ENCODE measurements around the gene ADGRL2. TPM values are rescaled to one million over a fixed set of nuclear protein-coding genes. Genes with fewer than 3 reads are reported as not detected.

ADGRL2 gene
- total and polyA plus RNA-seq, 5 donors from 2014 or later: not detected

DNA sequence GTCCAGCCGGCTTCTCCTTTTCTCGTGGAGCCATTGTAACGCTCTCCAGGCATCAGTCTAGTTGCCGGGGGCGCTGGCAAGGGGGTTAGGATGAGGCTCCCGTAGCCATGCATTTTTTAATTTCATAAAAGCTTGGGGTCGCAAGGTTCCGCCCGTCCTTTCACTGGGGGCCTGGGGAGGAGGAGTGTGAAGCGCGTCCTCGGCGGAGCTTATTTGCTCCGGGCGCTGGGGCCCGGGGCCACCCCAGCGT, 1.6 kb downstream of the ADGRL2 start:
- H3K4me3 Mint-ChIP-seq: no peak overlapping the region
- no peak for DNase-seq
- ATAC-seq (ENCODE audit: low read depth in 2 of 2): no peak
- Histone ChIP-seq H3K36me3 (ENCODE audit: control insufficient read depth, insufficient read depth, low read length) (no peaks in the 10 kb centered on the region), H3K27me3 (ENCODE audit: control insufficient read depth, insufficient read depth, low read length) (peaks cover 5% of the 10 kb centered on the region), H3K4me3 (ENCODE audit: low read depth, low read length) (no peak overlapping the region), H3K27ac (ENCODE audit: insufficient read depth, low read length, poor library complexity, severe bottlenecking) (no peak overlapping the region), H3K9me3 (ENCODE audit: control insufficient read depth in 2 of 2, low read length in 2 of 2) (no peaks in the 10 kb centered on the region), H3K4me1 (ENCODE audit: control insufficient read depth, insufficient read depth, low read length, poor library complexity, severe bottlenecking) (no peaks in the 10 kb centered on the region)
- H3K27me3 Mint-ChIP-seq: peaks cover 27% of the 10 kb centered on the region
- peaks cover 0 to 5% (median 3%) of the 10 kb centered on the region in 4 donors for H3K4me1 Mint-ChIP-seq
- H3K9me3 Mint-ChIP-seq: peaks cover 0 to 12% (median 0%) of the 10 kb centered on the region in 7 donors
- no peak overlapping the region for H3K27ac Mint-ChIP-seq
- H3K36me3 Mint-ChIP-seq: peaks cover 4% of the 10 kb centered on the region

DNA sequence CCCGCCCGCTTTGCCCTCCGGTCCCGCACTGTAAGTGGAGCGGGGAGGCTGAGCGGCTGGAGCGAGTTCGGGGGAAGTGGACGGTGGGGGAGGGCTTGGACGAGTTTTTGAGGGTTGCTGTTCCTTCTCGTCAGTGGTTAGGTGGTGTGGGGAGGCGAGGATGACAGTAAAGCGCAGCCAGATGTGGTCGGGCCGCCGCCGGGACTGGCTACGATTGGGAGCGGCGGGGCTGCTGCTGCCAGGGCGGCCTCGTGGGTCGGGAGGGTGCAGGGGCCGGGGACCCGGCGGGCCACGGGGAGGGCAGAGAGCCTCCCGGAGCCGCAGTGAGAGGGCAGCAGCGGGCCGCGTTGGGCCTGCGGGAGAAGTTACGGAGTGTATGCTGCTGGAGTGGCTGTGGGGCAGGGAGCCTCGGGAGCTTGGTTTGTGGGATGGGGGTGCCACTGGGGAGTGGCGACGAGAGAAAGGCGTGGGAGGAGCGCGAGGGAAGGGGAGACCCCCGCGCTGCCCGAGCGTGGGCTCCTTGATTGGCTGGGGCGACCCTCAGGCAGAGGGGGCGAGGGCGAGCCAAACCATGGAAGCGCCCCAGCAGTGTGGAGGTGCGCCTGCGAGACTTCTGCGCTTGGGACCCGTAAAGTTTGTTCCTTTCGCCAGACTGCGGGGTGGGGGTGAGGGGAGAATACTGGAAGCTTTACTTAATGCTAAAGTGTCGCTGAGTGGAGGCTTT, 2.1 kb downstream of the ADGRL2 start:
- Mint-ChIP-seq H3K9me3 (peaks cover 0 to 12% (median 0%) of the 10 kb centered on the region in 7 donors), H3K27ac (no peak overlapping the region), H3K4me3 (no peak overlapping the region), H3K27me3 (peaks cover 27% of the 10 kb centered on the region), H3K4me1 (peaks cover 0 to 5% (median 3%) of the 10 kb centered on the region in 4 donors), H3K36me3 (peaks cover 4% of the 10 kb centered on the region)
- ATAC-seq (ENCODE audit: low read depth in 2 of 2) (peak in 1 of 2 donors; percentile 16), DNase-seq (no peak)
- no peaks in the 10 kb centered on the region for H3K9me3 ChIP-seq (ENCODE audit: control insufficient read depth in 2 of 2, low read length in 2 of 2)
- H3K27ac ChIP-seq (ENCODE audit: insufficient read depth, low read length, poor library complexity, severe bottlenecking): no peak overlapping the region
- no peak overlapping the region for H3K4me3 ChIP-seq (ENCODE audit: low read depth, low read length)
- no peaks in the 10 kb centered on the region for H3K4me1 ChIP-seq (ENCODE audit: control insufficient read depth, insufficient read depth, low read length, poor library complexity, severe bottlenecking)
- no peaks in the 10 kb centered on the region for H3K36me3 ChIP-seq (ENCODE audit: control insufficient read depth, insufficient read depth, low read length)
- H3K27me3 ChIP-seq (ENCODE audit: control insufficient read depth, insufficient read depth, low read length): peaks cover 5% of the 10 kb centered on the region

DNA sequence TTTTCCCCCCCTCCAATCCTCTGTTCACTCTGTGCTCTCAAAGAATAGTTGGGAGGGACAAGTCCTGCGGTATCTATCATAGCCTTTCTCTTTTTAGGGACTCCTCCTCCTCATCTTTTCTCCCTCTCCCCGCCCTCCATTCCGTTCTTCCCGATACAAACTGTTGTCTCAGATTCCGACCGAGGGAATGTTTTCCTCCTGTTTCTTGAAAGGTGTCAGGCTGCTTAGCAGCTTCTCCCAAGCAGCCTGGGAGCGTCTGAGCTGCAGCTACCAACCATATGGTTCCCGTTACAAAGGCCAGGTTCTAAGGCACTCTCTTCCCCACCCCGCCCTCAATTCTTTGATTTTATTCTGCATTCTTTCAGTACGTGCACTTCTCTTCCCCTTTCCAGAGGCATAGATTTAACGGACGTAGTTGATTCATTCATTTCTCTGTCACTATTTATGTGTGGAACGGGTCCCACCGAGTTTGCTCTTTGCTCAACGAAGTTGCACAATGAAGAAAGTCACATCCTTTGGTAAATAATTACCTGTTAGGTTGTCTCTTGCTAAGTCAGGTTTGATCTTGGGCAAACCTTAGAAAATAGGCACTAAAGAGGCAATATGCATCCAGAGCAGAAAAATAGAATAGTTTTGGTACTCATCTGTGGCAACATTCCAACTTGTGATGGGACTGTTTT, 2.8 kb downstream of the ADGRL2 start:
- Mint-ChIP-seq H3K27ac (no peak overlapping the region), H3K4me3 (no peak overlapping the region), H3K4me1 (peaks cover 0 to 5% (median 3%) of the 10 kb centered on the region in 4 donors), H3K27me3 (peaks cover 27% of the 10 kb centered on the region), H3K9me3 (peaks cover 0 to 10% (median 0%) of the 10 kb centered on the region in 7 donors), H3K36me3 (peaks cover 4% of the 10 kb centered on the region)
- ATAC-seq (ENCODE audit: low read depth in 2 of 2): no peak
- H3K36me3 ChIP-seq (ENCODE audit: control insufficient read depth, insufficient read depth, low read length): no peaks in the 10 kb centered on the region
- peaks cover 5% of the 10 kb centered on the region for H3K27me3 ChIP-seq (ENCODE audit: control insufficient read depth, insufficient read depth, low read length)
- H3K4me1 ChIP-seq (ENCODE audit: control insufficient read depth, insufficient read depth, low read length, poor library complexity, severe bottlenecking): no peaks in the 10 kb centered on the region
- DNase-seq: no peak
- no peaks in the 10 kb centered on the region for H3K9me3 ChIP-seq (ENCODE audit: control insufficient read depth in 2 of 2, low read length in 2 of 2)
- H3K27ac ChIP-seq (ENCODE audit: insufficient read depth, low read length, poor library complexity, severe bottlenecking): no peak overlapping the region
- no peak overlapping the region for H3K4me3 ChIP-seq (ENCODE audit: low read depth, low read length)

DNA sequence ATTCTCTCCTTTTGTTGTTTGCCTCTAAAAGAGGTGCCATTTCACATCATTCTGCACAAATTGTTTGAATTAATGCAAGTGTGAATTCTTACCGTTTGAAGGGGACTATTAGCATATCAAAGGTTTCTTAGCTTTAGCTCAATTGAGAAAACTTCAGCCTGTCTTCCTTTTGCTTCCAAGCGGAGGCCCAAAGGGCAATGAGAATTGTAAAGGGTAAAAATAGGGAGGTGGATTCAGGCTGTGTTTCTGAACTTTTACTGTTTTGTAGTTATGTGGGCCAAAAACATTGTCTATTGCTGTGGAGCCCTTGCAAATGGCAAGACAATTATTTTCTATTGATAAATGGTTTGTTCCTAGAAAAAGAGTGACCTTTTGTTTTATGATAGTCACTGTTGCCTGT, 3.6 kb downstream of the ADGRL2 start:
- Mint-ChIP-seq H3K27me3 (peaks cover 27% of the 10 kb centered on the region), H3K4me1 (peaks cover 0 to 5% (median 3%) of the 10 kb centered on the region in 4 donors), H3K27ac (no peak overlapping the region), H3K9me3 (peaks cover 0 to 10% (median 0%) of the 10 kb centered on the region in 7 donors), H3K4me3 (no peak overlapping the region), H3K36me3 (peaks cover 4% of the 10 kb centered on the region)
- no peaks in the 10 kb centered on the region for H3K4me1 ChIP-seq (ENCODE audit: control insufficient read depth, insufficient read depth, low read length, poor library complexity, severe bottlenecking)
- H3K36me3 ChIP-seq (ENCODE audit: control insufficient read depth, insufficient read depth, low read length): no peaks in the 10 kb centered on the region
- H3K27me3 ChIP-seq (ENCODE audit: control insufficient read depth, insufficient read depth, low read length): peaks cover 5% of the 10 kb centered on the region
- H3K27ac ChIP-seq (ENCODE audit: insufficient read depth, low read length, poor library complexity, severe bottlenecking): no peak overlapping the region
- DNase-seq (no peak), ATAC-seq (ENCODE audit: low read depth in 2 of 2) (no peak)
- no peaks in the 10 kb centered on the region for H3K9me3 ChIP-seq (ENCODE audit: control insufficient read depth in 2 of 2, low read length in 2 of 2)
- H3K4me3 ChIP-seq (ENCODE audit: low read depth, low read length): no peak overlapping the region

DNA sequence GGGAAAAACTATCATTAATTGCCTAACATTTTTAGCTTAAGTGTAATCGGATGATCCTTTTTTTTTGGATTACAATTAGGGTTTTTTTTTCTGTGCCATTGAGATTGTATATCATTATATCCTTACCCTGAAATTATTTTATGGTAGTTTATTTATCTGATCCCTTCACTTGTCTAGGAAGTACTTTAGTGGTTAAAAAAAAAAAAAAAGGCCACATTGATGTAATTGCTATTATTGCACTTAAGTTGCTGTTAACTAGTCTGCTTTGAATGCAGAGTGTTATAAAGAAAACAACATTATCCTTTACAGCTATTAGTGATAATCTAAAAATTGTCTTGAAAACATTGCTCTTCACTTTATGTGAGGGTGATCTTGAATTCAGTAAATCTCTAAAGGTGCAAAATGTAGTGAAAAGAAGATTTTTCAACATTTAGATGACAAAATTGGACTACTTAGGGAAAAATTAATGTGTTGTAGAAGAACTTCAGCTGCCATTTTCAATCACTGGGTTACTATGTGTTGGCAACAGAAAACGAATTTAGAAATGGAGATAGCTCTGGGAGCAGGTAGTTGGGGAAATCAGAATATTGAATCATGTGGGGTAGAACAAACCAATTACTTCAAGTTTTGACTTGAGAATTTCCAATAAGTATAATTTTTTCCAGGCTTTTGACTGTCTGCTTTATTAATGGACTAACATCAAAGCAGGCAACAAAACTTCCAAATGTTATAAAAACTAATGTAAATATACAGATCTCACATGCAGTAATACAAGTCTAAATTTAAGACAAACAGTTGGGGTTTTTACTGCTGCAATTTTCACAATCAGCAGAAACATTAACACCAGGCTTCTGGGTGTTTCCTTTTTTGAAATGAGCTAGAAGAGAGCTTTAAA, 5.0 kb downstream of the ADGRL2 start:
- no peaks in the 10 kb centered on the region for H3K36me3 ChIP-seq (ENCODE audit: control insufficient read depth, insufficient read depth, low read length)
- peaks cover 0 to 5% (median 2%) of the 10 kb centered on the region in 4 donors for H3K4me1 Mint-ChIP-seq
- H3K27me3 ChIP-seq (ENCODE audit: control insufficient read depth, insufficient read depth, low read length): peaks cover 3% of the 10 kb centered on the region
- peaks cover 0 to 10% (median 0%) of the 10 kb centered on the region in 7 donors for H3K9me3 Mint-ChIP-seq
- peaks cover 4% of the 10 kb centered on the region for H3K36me3 Mint-ChIP-seq
- peaks cover 19% of the 10 kb centered on the region for H3K27me3 Mint-ChIP-seq
- no peaks in the 10 kb centered on the region for H3K4me1 ChIP-seq (ENCODE audit: control insufficient read depth, insufficient read depth, low read length, poor library complexity, severe bottlenecking)
- no peaks in the 10 kb centered on the region for H3K9me3 ChIP-seq (ENCODE audit: control insufficient read depth in 2 of 2, low read length in 2 of 2)
- no peak overlapping the region for H3K27ac Mint-ChIP-seq
- no peak overlapping the region for H3K4me3 ChIP-seq (ENCODE audit: low read depth, low read length)
- H3K27ac ChIP-seq (ENCODE audit: insufficient read depth, low read length, poor library complexity, severe bottlenecking): no peak overlapping the region
- no peak overlapping the region for H3K4me3 Mint-ChIP-seq
- DNase-seq (no peak), ATAC-seq (ENCODE audit: low read depth in 2 of 2) (no peak)

DNA sequence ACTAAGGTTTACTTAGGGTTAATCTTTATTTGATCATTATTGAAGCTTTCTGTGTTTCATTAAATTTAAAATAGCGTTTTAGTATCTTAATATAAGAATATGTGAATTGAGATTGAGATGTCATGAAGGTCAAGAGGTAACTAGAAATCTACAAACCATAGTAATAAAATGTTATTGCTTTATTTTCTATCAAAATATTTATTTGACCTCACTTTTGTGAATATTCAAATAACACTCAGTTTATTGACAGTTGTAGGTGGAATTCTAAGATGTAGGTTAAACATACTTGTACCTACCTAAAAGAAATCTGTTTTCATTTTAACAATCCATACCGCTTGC, 5.7 kb downstream of the ADGRL2 start:
- ATAC-seq (ENCODE audit: low read depth in 2 of 2) (no peak), DNase-seq (no peak)
- no peak overlapping the region for H3K4me3 ChIP-seq (ENCODE audit: low read depth, low read length)
- peaks cover 13% of the 10 kb centered on the region for H3K27me3 Mint-ChIP-seq
- no peak overlapping the region for H3K4me3 Mint-ChIP-seq
- no peak overlapping the region for H3K27ac ChIP-seq (ENCODE audit: insufficient read depth, low read length, poor library complexity, severe bottlenecking)
- H3K27me3 ChIP-seq (ENCODE audit: control insufficient read depth, insufficient read depth, low read length): peaks cover 3% of the 10 kb centered on the region
- no peaks in the 10 kb centered on the region for H3K36me3 ChIP-seq (ENCODE audit: control insufficient read depth, insufficient read depth, low read length)
- no peak overlapping the region for H3K27ac Mint-ChIP-seq
- H3K36me3 Mint-ChIP-seq: peaks cover 4% of the 10 kb centered on the region
- H3K9me3 Mint-ChIP-seq: peaks cover 0 to 9% (median 0%) of the 10 kb centered on the region in 7 donors
- no peaks in the 10 kb centered on the region for H3K4me1 ChIP-seq (ENCODE audit: control insufficient read depth, insufficient read depth, low read length, poor library complexity, severe bottlenecking)
- H3K9me3 ChIP-seq (ENCODE audit: control insufficient read depth in 2 of 2, low read length in 2 of 2): no peaks in the 10 kb centered on the region
- peaks cover 0 to 5% (median under 1%) of the 10 kb centered on the region in 4 donors for H3K4me1 Mint-ChIP-seq

DNA sequence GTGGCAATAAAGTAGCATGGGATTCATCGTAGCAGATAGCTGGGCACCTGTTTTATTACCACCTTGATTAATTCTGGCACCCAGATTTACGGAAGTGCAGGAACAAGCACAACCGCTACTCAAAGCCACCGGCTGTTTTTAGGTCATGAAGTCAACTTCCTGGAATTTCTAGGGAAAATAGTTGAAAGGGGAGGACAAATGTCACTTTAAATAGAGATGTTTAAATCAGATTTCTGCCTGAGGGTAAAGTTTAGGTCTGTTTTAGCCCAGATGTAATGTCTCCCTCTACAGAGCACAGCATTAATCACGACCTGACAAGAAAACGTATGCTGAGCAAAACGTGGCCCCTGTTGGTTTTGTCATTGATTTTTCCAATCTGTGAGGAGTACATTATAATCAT, 8.0 kb downstream of the ADGRL2 start:
- Histone ChIP-seq H3K27me3 (ENCODE audit: control insufficient read depth, insufficient read depth, low read length) (peaks cover under 1% of the 10 kb centered on the region), H3K27ac (ENCODE audit: insufficient read depth, low read length, poor library complexity, severe bottlenecking) (no peak overlapping the region), H3K9me3 (ENCODE audit: control insufficient read depth in 2 of 2, low read length in 2 of 2) (no peaks in the 10 kb centered on the region), H3K36me3 (ENCODE audit: control insufficient read depth, insufficient read depth, low read length) (no peaks in the 10 kb centered on the region), H3K4me3 (ENCODE audit: low read depth, low read length) (no peak overlapping the region), H3K4me1 (ENCODE audit: control insufficient read depth, insufficient read depth, low read length, poor library complexity, severe bottlenecking) (no peaks in the 10 kb centered on the region)
- Mint-ChIP-seq H3K4me3 (no peak overlapping the region), H3K4me1 (peaks cover 0 to 2% (median 0%) of the 10 kb centered on the region in 4 donors), H3K27me3 (peaks cover 7% of the 10 kb centered on the region), H3K36me3 (peaks cover under 1% of the 10 kb centered on the region), H3K9me3 (peaks cover 0 to 4% (median 1%) of the 10 kb centered on the region in 7 donors), H3K27ac (no peak overlapping the region)
- ATAC-seq (ENCODE audit: low read depth in 2 of 2) (no peak), DNase-seq (no peak)
